Panc1 (cell line): Measurements from ENCODE around the gene NTRK2.

ENCODE experiments used
- CTCF ChIP-seq: fragments of 450-650 bp; IDR thresholded peaks from 2 replicates; pipeline ENCODE4 v1.5.1; 2017; ENCODE audit warnings: mild to moderate bottlenecking
- POLR2AphosphoS5 ChIP-seq: IDR thresholded peaks from 2 replicates; pipeline ENCODE4 v1.6.1; 2012; ENCODE audit warnings: mild to moderate bottlenecking, low read depth, low read length, moderate library complexity
- REST ChIP-seq, 2 experiments: IDR thresholded peaks; 2 replicates each; pipeline ENCODE4 v1.6.1; 2011 to 2012; ENCODE audit warnings: low read depth in 2 of 2, control low read depth in 1 of 2, low read length in 1 of 2, mild to moderate bottlenecking in 1 of 2, moderate library complexity in 1 of 2; ENCODE audit not compliant: insufficient read depth in 1 of 2
- TCF7L2 ChIP-seq: IDR thresholded peaks from 2 replicates; pipeline ENCODE4 v1.6.1; 2011; ENCODE audit warnings: mild to moderate bottlenecking, low read depth, low read length, inconsistent platforms

GRCh38 chr9:84932915-84933527 is 263.5 kb downstream of the NTRK2 start:
- TF ChIP-seq CTCF (no peak), POLR2AphosphoS5 (no peak), REST (IDR thresholded peaks at IDR 0.05; ENCODE audit: insufficient read depth in 1 of 2, low read depth in 2 of 2, low read length in 1 of 2) (no peak), TCF7L2 (no peak)
